SU-DHL-6 (cell line): ENCODE results near the gene PIPOX.

Source experiments
- CTCF ChIP-seq: fragments of 200-600 bp; sonication (generic); IDR thresholded peaks from one replicate; pipeline ENCODE4 v1.5.1; 2017; ENCODE audit warnings: antibody characterized with exemption, mild to moderate bottlenecking, low read length, moderate library complexity; ENCODE audit not compliant: insufficient read depth, poor library complexity, severe bottlenecking
- EZH2phosphoT487 ChIP-seq: fragments of 200-600 bp; sonication (generic), shearing (Covaris generic); conservative IDR thresholded peaks from 2 replicates; pipeline ENCODE4 v1.6.1; 2018; ENCODE audit warnings: mild to moderate bottlenecking, antibody characterized with exemption, low read length, moderate library complexity, mixed read lengths

- TF ChIP-seq CTCF (no peak), EZH2phosphoT487 (no peak)
Observed at GRCh38 chr17:29090108-29090507, 47.2 kb downstream of the PIPOX start.
